OCI-LY1 (cell line): Measurements from ENCODE around the gene PDZRN3.

Experiments
- H2AFZ ChIP-seq: fragments of 200-600 bp; sonication (generic), shearing (Covaris generic); 2 replicates; pipeline ENCODE4 v1.6.0; 2014; ENCODE audit warnings: antibody characterized with exemption, mild to moderate bottlenecking, low read length
- H3F3A ChIP-seq: fragments of 200-600 bp; sonication (generic), shearing (Covaris generic); 2 replicates; pipeline ENCODE4 v1.6.0; 2014; ENCODE audit warnings: mild to moderate bottlenecking, antibody characterized with exemption, low read length, moderate library complexity; ENCODE audit not compliant: insufficient read depth
- H3K27ac ChIP-seq: fragments of 200-600 bp; sonication (generic); 2 replicates; pipeline ENCODE4 v1.5.1; 2014; ENCODE audit warnings: low read length, mixed run types, mild to moderate bottlenecking, low read depth; ENCODE audit not compliant: poor library complexity, severe bottlenecking
- H3K27me3 ChIP-seq: fragments of 200-600 bp; sonication (generic); 2 replicates; pipeline ENCODE4 v1.6.0; 2014; ENCODE audit warnings: antibody characterized with exemption, mild to moderate bottlenecking, low read length, moderate library complexity; ENCODE audit not compliant: insufficient read depth
- H3K36me3 ChIP-seq: fragments of 200-600 bp; sonication (generic); 2 replicates; pipeline ENCODE4 v1.6.1; 2014; ENCODE audit warnings: mild to moderate bottlenecking, antibody characterized with exemption, low read length, moderate library complexity, mixed read lengths; ENCODE audit not compliant: insufficient read depth
- H3K4me1 ChIP-seq: fragments of 200-600 bp; sonication (generic); 2 replicates; pipeline ENCODE4 v1.5.1; 2014; ENCODE audit warnings: mild to moderate bottlenecking, low read length, moderate library complexity; ENCODE audit not compliant: insufficient read depth, severe bottlenecking
- H3K4me2 ChIP-seq: fragments of 200-600 bp; sonication (generic), shearing (Covaris generic); 2 replicates; pipeline ENCODE4 v1.6.1; 2014; ENCODE audit warnings: low read length
- H3K4me3 ChIP-seq: fragments of 200-600 bp; sonication (generic); 2 replicates; pipeline ENCODE4 v1.5.1; 2014; ENCODE audit warnings: low read length, low read depth, mild to moderate bottlenecking, mixed read lengths; ENCODE audit not compliant: poor library complexity, severe bottlenecking
- H3K79me2 ChIP-seq: fragments of 200-600 bp; shearing (Covaris generic); 2 replicates; pipeline ENCODE4 v1.6.1; 2016; ENCODE audit warnings: mixed run types, low read length, mixed read lengths; ENCODE audit not compliant: insufficient read depth
- H3K9ac ChIP-seq: fragments of 200-600 bp; sonication (generic), shearing (Covaris generic); 2 replicates; pipeline ENCODE4 v1.6.1; 2014; ENCODE audit warnings: mild to moderate bottlenecking, low read length, mixed read lengths
- H3K9me2 ChIP-seq: fragments of 200-600 bp; sonication (generic), shearing (Covaris generic); 2 replicates; pipeline ENCODE4 v1.6.1; 2014; ENCODE audit warnings: low read depth, mild to moderate bottlenecking, low read length, mixed read lengths
- H3K9me3 ChIP-seq: fragments of 200-600 bp; shearing (Covaris generic); 2 replicates; pipeline ENCODE4 v1.6.1; 2014; ENCODE audit warnings: low read length, mixed read lengths
- H4K20me1 ChIP-seq: fragments of 200-600 bp; sonication (generic), shearing (Covaris generic); 2 replicates; pipeline ENCODE4 v1.6.0; 2016; ENCODE audit warnings: mild to moderate bottlenecking, low read length; ENCODE audit not compliant: insufficient read depth
- EZH2 ChIP-seq: fragments of 200-600 bp; sonication (generic), shearing (Covaris generic); IDR thresholded peaks from 2 replicates; pipeline ENCODE4 v1.8.0; 2017; ENCODE audit warnings: borderline replicate concordance, mixed run types, mild to moderate bottlenecking, antibody characterized with exemption, low read length, moderate library complexity, mixed read lengths
- TF ChIP-seq, protein P1 (sequence below): fragments of 200-600 bp; sonication (generic), shearing (Covaris generic); IDR thresholded peaks from 2 replicates; pipeline ENCODE4 v1.5.1; 2017; ENCODE audit warnings: mild to moderate bottlenecking, antibody characterized with exemption, low read length, moderate library complexity, mixed read lengths

The PDZRN3 gene

DNA sequence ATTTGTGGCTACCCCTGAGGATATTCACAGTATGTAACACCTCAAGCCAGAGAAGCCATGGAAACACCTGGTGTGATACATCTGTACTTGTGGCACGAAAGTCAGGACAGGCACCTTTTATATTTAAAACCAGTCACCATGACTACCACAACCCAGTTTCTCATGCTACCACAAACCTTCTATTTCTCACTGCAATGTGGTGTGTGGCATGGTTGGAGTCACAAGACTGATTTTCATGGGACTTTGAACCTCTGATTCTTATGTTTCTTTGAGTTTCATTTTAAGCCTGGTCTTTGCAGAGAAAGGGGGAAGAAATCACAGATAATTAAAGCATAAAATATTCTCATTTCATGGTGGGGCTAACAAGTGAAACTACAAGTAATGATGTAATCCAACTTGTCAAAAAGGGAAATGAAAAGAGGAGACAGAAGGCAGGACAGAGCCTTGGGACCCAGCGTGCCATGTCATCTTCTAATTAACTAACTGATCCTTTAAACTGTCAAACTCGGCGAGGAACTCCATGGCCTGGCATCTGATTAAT lies 175.9 kb downstream of the PDZRN3 start:
- TF ChIP-seq EZH2, result no peak
- TF ChIP-seq, protein P1, sequence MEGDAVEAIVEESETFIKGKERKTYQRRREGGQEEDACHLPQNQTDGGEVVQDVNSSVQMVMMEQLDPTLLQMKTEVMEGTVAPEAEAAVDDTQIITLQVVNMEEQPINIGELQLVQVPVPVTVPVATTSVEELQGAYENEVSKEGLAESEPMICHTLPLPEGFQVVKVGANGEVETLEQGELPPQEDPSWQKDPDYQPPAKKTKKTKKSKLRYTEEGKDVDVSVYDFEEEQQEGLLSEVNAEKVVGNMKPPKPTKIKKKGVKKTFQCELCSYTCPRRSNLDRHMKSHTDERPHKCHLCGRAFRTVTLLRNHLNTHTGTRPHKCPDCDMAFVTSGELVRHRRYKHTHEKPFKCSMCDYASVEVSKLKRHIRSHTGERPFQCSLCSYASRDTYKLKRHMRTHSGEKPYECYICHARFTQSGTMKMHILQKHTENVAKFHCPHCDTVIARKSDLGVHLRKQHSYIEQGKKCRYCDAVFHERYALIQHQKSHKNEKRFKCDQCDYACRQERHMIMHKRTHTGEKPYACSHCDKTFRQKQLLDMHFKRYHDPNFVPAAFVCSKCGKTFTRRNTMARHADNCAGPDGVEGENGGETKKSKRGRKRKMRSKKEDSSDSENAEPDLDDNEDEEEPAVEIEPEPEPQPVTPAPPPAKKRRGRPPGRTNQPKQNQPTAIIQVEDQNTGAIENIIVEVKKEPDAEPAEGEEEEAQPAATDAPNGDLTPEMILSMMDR, result no peak
- Histone ChIP-seq H4K20me1 (no peaks in the 10 kb centered on the region), H3K4me3 (peak overlapping the region; percentile 14), H3K36me3 (no peaks in the 10 kb centered on the region), H3K4me2 (peak overlapping the region; percentile 43), H3F3A (no peaks in the 10 kb centered on the region), H3K9ac (peak overlapping the region; percentile 49), H3K27ac (peak overlapping the region; percentile 93), H2AFZ (no peak overlapping the region), H3K4me1 (peaks cover 61% of the 10 kb centered on the region), H3K27me3 (no peaks in the 10 kb centered on the region), H3K79me2 (no peaks in the 10 kb centered on the region), H3K9me2 (no peaks in the 10 kb centered on the region), H3K9me3 (no peaks in the 10 kb centered on the region)

DNA sequence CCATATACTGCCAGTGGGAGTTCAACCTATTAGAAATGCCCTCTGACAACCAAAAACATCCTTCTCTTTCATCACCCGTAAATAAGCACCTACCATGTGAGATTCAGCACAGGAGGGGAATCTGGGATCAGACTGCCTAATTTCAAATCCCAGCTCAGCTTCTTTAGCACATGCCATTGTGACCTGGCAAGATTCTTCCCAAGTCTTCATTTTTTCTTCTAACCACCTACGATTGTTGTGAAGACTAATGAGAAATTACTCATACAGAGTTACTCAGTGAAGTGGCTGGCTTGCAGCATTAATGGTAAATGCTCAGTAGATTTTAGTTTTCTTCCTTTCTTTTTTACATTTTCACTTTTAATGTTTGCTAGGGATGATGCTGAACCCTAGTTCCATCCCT lies 176.7 kb downstream of the PDZRN3 start:
- H3K27me3 ChIP-seq, result no peaks in the 10 kb centered on the region
- no peak overlapping the region for H3K4me3 ChIP-seq
- H3K9me2 ChIP-seq, result no peaks in the 10 kb centered on the region
- no peak for TF ChIP-seq EZH2
- TF ChIP-seq, protein P1, result no peak
- no peaks in the 10 kb centered on the region for H4K20me1 ChIP-seq
- H3K4me1 ChIP-seq, result peaks cover 61% of the 10 kb centered on the region
- no peaks in the 10 kb centered on the region for H3K79me2 ChIP-seq
- H3K36me3 ChIP-seq, result no peaks in the 10 kb centered on the region
- peak overlapping the region; percentile 93 for H3K27ac ChIP-seq
- no peak overlapping the region; the same call in 1 of the 2 replicates for H3K9ac ChIP-seq
- no peaks in the 10 kb centered on the region for H3F3A ChIP-seq
- no peaks in the 10 kb centered on the region for H3K9me3 ChIP-seq
- H2AFZ ChIP-seq, result no peak overlapping the region
- peak overlapping the region; percentile 43; the same call in 1 of the 2 replicates for H3K4me2 ChIP-seq

- Histone ChIP-seq H3K4me1 (peaks cover 54% of the 10 kb centered on the region), H3K4me3 (no peak overlapping the region), H3K27me3 (no peaks in the 10 kb centered on the region), H3K36me3 (no peaks in the 10 kb centered on the region), H3K9me2 (no peaks in the 10 kb centered on the region), H3K9ac (no peak overlapping the region), H4K20me1 (no peaks in the 10 kb centered on the region), H2AFZ (no peak overlapping the region), H3F3A (no peaks in the 10 kb centered on the region), H3K9me3 (no peaks in the 10 kb centered on the region), H3K79me2 (no peaks in the 10 kb centered on the region), H3K4me2 (no peak overlapping the region), H3K27ac (no peak overlapping the region)
- TF ChIP-seq, protein P1, result no peak
- TF ChIP-seq EZH2, result no peak
These were observed 177.6 kb downstream of the PDZRN3 start for GRCh38 chr3:73447111-73447510.
